Astrocyte of the cerebellum (primary cell): ENCODE results near the gene MBD2.
"Not testable (repeated sequence)": the region's sequence is repeated elsewhere in the genome, so short reads cannot be mapped to it uniquely, and the experiment has no call there.

Experiments used
- DNase-seq: peaks from one replicate; pipeline ENCODE4 v3.0.0-alpha.2; 2011; ENCODE audit warnings: low read depth
- H3K4me3 ChIP-seq: 2 replicates; pipeline ENCODE4 v1.5.1; 2011; ENCODE audit warnings: mild to moderate bottlenecking, low read depth, low read length, moderate library complexity
- in situ Hi-C: cut with HindIII; loops from 2 replicates; pipeline ENCODE4 v1.10.0; 2017; ENCODE audit warnings: low sequenced_read_pairs
- TF ChIP-seq, protein P1 (sequence below): IDR thresholded peaks from 2 replicates; pipeline ENCODE4 v1.5.1; 2012; ENCODE audit warnings: low read length, low read depth, moderate library complexity, mild to moderate bottlenecking; ENCODE audit errors: missing control alignments

MBD2 gene

GRCh38 chr18:54260396-54261072 is 36.1 kb upstream of the MBD2 start:
- in situ Hi-C loops = no loop called here
- no peak overlapping the region for H3K4me3 ChIP-seq
- TF ChIP-seq, protein P1, sequence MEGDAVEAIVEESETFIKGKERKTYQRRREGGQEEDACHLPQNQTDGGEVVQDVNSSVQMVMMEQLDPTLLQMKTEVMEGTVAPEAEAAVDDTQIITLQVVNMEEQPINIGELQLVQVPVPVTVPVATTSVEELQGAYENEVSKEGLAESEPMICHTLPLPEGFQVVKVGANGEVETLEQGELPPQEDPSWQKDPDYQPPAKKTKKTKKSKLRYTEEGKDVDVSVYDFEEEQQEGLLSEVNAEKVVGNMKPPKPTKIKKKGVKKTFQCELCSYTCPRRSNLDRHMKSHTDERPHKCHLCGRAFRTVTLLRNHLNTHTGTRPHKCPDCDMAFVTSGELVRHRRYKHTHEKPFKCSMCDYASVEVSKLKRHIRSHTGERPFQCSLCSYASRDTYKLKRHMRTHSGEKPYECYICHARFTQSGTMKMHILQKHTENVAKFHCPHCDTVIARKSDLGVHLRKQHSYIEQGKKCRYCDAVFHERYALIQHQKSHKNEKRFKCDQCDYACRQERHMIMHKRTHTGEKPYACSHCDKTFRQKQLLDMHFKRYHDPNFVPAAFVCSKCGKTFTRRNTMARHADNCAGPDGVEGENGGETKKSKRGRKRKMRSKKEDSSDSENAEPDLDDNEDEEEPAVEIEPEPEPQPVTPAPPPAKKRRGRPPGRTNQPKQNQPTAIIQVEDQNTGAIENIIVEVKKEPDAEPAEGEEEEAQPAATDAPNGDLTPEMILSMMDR = no peak
- DNase-seq = no peak

GRCh38 chr18:54257818-54258217 is 33.3 kb upstream of the MBD2 start:
- DNase-seq, in situ Hi-C loops, H3K4me3 ChIP-seq: not testable (repeated sequence)

DNA sequence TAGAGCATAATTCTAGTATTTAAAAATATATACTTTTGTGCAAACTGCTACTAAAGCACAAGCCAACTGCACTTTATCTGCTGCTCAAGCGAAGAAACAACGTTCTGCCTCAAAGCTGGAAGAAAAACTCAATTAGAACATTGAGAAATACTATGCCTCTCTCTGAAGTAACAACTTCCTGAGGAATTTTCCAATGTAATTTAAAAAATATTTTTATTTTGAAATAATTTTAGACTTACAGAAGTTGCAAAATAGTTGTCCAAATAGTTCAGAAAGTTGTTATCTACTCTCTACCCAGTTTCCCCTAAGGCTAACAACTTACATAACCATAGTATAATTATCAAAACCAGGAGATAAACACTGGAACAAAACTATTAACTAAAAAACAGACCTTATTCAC is 32.5 kb upstream of the MBD2 start:
- DNase-seq = no peak
- in situ Hi-C loops = no loop called here
- H3K4me3 ChIP-seq = no peak overlapping the region
- TF ChIP-seq, protein P1 = no peak

DNA sequence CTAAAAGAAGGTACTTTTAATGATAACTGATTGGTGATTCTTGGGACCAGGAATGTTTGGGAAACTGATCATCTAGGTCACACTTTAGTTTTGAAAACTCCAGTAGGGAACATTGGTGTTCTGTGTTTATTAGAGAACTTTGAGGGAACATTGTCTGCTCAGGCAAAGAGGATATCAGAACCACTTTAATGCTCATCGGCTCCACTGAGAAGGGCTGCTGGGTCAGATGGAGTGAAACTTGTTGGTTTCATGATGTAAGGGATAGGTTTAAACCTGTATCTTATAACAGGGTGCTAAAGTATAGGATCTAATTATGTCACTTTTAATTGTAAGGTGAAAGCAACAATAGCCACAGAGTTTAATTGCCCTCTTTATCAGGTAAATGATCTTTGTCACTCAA is 30.7 kb upstream of the MBD2 start:
- in situ Hi-C loops = no loop called here
- TF ChIP-seq, protein P1 = no peak

DNA sequence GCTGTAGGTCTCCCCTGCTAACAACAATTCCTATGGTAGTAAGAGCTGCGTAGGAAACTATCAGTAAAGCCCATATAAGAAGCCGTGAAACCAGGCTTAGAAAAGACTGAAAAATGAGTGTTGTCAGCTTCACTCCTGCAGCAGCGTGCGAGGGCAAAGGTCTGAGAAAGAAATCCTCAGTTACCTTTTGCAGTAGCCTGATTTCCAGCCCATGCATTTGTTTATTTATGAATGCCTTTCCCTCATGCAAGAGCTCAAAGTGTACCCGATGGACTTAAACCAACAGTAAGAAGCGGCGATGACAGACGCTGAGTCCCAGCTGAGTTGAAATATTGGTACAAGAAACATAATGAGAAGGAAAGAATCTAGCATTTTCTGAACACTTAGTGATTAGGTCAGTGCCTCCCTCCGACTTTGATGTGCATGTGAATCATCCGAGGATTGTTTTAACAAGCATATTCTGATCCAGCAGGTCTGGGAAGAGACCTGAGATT is 29.8 kb upstream of the MBD2 start:
- in situ Hi-C loops = no loop called here

More for the DNA sequence above, 30.7 kb upstream of the MBD2 start:
- H3K4me3 ChIP-seq = no peak overlapping the region
- DNase-seq = no peak

GRCh38 chr18:54251606-54252390 is 27.3 kb upstream of the MBD2 start:
- TF ChIP-seq, protein P1 = no peak
- no peak for DNase-seq
- in situ Hi-C loops = no loop called here
- H3K4me3 ChIP-seq = no peak overlapping the region

More for the DNA sequence above, 29.8 kb upstream of the MBD2 start:
- TF ChIP-seq, protein P1 = no peak
- peak overlapping the region; percentile 2 for H3K4me3 ChIP-seq
- DNase-seq = no peak

DNA sequence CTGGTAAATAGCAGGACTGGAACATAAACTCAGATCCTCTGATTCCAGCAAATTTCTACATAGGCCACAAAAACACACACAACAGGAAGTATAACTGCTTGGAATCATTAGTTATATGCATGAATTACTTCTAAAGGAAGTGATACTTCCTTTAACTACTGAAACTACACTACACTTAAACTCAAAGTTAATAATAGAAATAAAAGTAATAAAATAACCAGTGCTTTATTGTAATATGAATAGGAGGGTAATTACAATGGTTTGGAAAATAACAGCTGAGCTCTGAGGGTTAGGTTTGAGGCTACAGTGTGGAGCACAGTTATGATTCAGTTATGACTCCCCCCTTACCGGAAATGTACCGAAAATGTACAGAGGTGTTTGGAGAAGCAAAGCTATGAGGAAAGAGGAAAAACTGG is 26.4 kb upstream of the MBD2 start:
- in situ Hi-C loops = no loop called here
- TF ChIP-seq, protein P1 = no peak
- H3K4me3 ChIP-seq = no peak overlapping the region
- DNase-seq = no peak
